ENCODE measurements around the gene PSMA5.
"Not testable (repeated sequence)": the region's sequence is repeated elsewhere in the genome, so short reads cannot be mapped to it uniquely, and the experiment has no call there.

Gene PSMA5

GRCh38 chr1:109399326-109399957 lies 26.8 kb downstream of the PSMA5 start:
- TF ChIP-seq ZFX (IDR thresholded peaks at IDR 0.05; ENCODE audit: borderline replicate concordance) = no peak
- TF ChIP-seq CTCF (IDR thresholded peaks at IDR 0.05) = peak; percentile 72
- H3K27ac ChIP-seq = peak overlapping the region; percentile 71

GRCh38 chr1:109398343-109399225 lies 27.7 kb downstream of the PSMA5 start:
- TF ChIP-seq ZFX (IDR thresholded peaks at IDR 0.05; ENCODE audit: borderline replicate concordance) (no peak), CTCF (IDR thresholded peaks at IDR 0.05) (no peak)
- peak overlapping the region; percentile 71 for H3K27ac ChIP-seq

GRCh38 chr1:109397581-109398342 lies 28.5 kb downstream of the PSMA5 start, which contains the start of gene SORT1:
TSS of gene SORT1 (minus strand) at chr1:109397918. CDS start at chr1:109397892, 26 bp downstream.
- TF ChIP-seq ZFX (IDR thresholded peaks at IDR 0.05; ENCODE audit: borderline replicate concordance) = no peak
- TF ChIP-seq CTCF (IDR thresholded peaks at IDR 0.05) = no peak
- H3K27ac ChIP-seq = peak within 1 kb of the TSS; percentile 71

GRCh38 chr1:109396871-109397580 lies 29.2 kb downstream of the PSMA5 start:
- TF ChIP-seq ZFX (IDR thresholded peaks at IDR 0.05; ENCODE audit: borderline replicate concordance) = no peak
- no peak for TF ChIP-seq CTCF (IDR thresholded peaks at IDR 0.05)
- peak overlapping the region; percentile 71 for H3K27ac ChIP-seq

GRCh38 chr1:109396513-109396839 lies 29.8 kb downstream of the PSMA5 start:
- no peak for TF ChIP-seq ZFX (IDR thresholded peaks at IDR 0.05; ENCODE audit: borderline replicate concordance)
- TF ChIP-seq CTCF (IDR thresholded peaks at IDR 0.05) = no peak
- no peak overlapping the region for H3K27ac ChIP-seq

GRCh38 chr1:109395602-109396512 lies 30.4 kb downstream of the PSMA5 start:
- TF ChIP-seq ZFX (IDR thresholded peaks at IDR 0.05; ENCODE audit: borderline replicate concordance) (no peak), CTCF (IDR thresholded peaks at IDR 0.05) (no peak)
- no peak overlapping the region for H3K27ac ChIP-seq

- H3K27ac ChIP-seq = not testable (repeated sequence)
Observed at GRCh38 chr1:109395282-109395599, 31.0 kb downstream of the PSMA5 start.

Data from 22Rv1 (cell line).